ENCODE results near the gene TUBA8.
"Not testable (repeated sequence)": the region's sequence is repeated elsewhere in the genome, so short reads cannot be mapped to it uniquely, and the experiment has no call there.

TUBA8 gene

GRCh38 chr22:18077639-18078328, 32.8 kb upstream of the TUBA8 start, which contains the start of gene PEX26:
PEX26 (plus strand) TSS chr22:18077990; CDS start chr22:18078377, 387 bp downstream.
- DNase-seq, result peak; percentile 94

- peak; percentile 33 for DNase-seq
Measured at GRCh38 chr22:18078329-18079041, 32.1 kb upstream of the TUBA8 start.

GRCh38 chr22:18079706-18080233, 30.8 kb upstream of the TUBA8 start:
- no peak for DNase-seq

DNA sequence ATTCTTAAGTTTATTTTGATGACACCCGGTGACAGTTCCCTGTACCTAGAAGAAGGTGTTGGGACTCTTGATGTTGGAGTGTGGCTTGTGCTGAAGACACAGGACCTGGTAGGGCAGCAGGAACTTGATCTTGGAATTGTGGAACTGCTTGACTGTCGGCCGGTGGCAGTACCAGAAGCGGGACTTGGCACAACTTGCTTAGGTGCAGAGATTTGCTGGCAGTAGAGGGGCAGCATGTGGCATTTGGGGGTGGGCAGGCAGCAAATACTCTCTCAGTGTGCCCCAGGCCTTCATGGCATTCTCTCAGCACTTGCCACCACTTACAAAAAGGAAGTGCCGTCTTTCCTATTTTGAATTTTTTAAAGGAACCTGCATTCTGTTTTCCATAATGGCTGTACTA, 29.2 kb upstream of the TUBA8 start:
- DNase-seq, result no peak

GRCh38 chr22:18082467-18082866, 28.1 kb upstream of the TUBA8 start:
- DNase-seq, result no peak

GRCh38 chr22:18083406-18083805, 27.2 kb upstream of the TUBA8 start:
- no peak for DNase-seq

DNA sequence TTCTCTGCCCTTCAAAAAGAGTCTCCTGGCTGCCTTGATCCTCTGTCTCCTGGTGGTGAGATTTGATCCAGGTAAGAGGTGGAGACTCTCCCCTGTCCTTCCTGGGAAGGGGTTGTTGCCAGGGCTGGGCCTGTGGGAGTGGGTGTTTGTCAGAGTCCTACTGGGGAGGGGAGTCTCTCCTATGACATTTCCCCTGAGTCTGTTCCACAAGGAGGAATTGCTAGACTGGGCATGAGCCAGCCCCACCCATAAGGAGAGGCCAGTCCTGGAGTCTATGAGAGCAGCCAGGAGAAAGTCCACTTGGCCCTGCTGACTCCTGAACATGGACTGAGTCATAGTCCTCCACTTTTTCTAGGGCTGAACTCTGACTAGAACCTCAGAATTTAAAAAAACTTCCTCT, 25.4 kb upstream of the TUBA8 start:
- no peak for DNase-seq

DNA sequence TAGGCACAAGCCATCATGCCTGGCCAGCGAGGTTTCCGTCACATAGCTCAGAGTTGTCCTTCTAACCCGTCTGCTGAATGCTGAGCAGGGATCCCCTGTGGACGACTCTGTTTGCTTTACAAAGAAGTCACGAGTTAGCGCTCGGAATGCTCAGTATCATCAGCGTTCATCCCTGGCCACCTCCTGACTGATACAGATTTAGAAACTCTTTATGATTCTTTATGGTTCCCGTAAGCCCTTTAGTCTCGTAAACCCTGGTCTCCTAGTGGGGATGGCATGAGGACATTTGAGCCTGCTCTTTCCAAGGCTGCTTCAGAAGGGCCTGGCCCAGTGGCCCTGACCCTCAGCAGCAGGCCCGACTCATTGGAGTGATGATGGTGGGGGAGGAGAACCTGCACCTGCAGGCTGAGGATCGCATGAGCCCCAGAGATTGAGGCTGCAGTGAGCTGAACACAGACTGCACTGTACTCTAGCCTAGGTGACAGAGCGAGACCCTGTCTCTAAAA, 23.2 kb upstream of the TUBA8 start:
- no peak for DNase-seq

- no peak for DNase-seq
Measured at GRCh38 chr22:18088825-18089568, 21.6 kb upstream of the TUBA8 start.

- DNase-seq, result no peak
Measured at GRCh38 chr22:18090286-18090685, 20.3 kb upstream of the TUBA8 start.

- no peak for DNase-seq
Measured at GRCh38 chr22:18091478-18091877, 19.1 kb upstream of the TUBA8 start.

DNA sequence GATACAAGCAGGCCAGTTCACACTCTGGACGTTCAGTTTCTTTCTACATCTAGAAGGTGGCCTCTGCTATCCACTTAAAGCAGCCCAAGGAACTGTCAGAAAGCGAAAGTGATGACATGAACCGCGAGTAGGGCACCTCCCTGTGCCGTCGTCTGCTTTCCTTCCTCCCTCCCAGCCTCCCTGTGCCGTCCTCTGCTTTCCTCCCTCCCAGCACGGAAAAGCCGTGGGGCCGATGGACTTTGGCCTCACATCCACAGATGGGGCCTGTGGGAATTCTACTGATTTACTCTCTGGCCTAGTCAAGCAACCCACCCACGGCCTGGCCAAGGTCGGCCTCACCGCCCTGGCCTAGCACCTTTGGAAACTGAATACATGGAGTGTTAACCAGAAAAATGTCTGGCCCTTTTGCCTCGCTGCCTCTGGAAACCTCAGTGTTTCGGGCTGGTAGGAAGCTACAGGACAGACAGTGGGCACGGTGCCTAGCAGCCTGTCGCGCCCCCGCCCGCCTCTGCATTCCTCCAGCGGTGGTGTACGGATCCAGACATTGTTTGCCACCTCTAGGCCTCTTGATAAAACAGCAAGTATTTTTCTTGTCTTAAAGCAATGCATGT, 18.6 kb upstream of the TUBA8 start:
- no peak for DNase-seq

GRCh38 chr22:18093661-18094060, 16.9 kb upstream of the TUBA8 start:
- no peak for DNase-seq

- no peak for DNase-seq
Measured at GRCh38 chr22:18095101-18095805, 15.4 kb upstream of the TUBA8 start.

DNA sequence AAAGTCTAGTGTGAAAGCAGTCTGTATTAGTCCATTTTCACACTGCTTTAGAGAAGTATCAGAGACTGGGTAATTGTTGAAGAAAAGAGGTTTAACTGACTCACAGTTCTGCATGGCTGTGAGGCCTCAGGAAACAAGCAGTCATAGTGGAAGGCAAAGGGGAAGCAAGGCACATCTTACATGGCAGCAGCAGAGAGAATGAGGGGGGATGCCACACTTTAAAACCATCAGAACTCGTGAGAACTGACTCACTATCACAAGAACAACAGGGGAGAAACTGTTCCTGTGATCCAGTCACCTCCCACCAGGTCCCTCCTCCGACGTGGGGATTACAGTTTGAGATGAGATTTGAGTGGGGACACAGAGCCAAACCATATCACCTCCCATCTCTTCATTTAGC, 13.8 kb upstream of the TUBA8 start:
- DNase-seq, result no peak

DNA sequence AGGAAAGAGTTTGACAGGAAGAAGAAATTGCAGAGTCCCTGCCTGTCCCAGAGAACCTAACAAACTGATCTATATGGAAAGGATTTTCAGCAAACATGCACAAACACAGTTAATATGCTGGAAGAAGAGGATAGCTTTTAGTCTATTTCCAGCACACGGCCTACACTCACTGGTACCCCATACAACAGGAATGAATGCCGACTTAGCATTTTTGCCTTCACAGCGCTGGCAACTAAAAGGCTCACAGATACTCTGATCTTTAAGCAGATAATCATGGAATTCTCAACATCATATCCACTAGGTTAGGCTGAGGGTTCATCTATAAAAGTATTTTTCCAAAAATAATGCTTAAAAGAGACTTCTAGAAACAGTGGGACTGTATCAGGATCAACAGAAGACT, 9.8 kb upstream of the TUBA8 start:
- DNase-seq, result no peak

DNA sequence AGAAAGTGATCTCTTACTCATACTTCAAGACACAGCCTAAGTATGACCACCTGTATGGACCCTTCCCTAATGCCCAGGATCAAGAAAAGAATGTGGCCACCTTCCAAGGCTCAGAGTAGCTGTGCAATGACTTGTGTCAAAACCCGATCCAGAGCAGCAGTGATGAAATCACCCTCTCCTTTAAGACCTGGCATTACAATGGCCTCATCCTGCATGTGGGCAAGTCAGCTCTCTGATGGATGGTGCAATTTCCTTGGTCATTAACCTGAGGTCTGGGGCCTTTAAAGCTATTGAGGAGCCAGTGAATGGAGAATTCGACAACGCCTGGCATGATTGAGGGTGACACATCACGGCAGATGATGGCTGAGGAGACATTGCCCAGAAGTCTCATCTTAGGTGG, 9.1 kb upstream of the TUBA8 start:
- no peak for DNase-seq

GRCh38 chr22:18103527-18104269, 6.9 kb upstream of the TUBA8 start:
- no peak for DNase-seq

- no peak for DNase-seq
Measured at GRCh38 chr22:18104566-18104965, 6.0 kb upstream of the TUBA8 start.

DNA sequence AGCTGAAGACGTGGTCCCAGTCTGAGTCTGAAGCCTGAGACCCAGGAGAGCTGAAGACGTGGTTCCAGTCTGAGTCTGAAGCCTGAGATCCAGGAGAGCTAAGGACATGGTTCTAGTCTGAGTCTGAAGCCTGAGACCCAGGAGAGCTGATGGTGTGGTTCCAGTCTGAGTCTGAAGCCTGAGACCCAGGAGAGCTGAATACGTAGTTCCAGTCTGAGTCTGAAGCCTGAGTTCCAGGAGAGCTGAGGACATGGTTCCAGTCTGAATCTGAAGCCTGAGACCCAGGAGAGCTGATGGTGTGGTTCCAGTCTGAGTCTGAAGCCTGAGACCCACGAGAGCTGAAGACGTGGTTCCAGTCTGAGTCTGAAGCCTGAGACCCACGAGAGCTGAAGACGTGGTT, 4.6 kb upstream of the TUBA8 start:
- DNase-seq, result not testable (repeated sequence)

DNA sequence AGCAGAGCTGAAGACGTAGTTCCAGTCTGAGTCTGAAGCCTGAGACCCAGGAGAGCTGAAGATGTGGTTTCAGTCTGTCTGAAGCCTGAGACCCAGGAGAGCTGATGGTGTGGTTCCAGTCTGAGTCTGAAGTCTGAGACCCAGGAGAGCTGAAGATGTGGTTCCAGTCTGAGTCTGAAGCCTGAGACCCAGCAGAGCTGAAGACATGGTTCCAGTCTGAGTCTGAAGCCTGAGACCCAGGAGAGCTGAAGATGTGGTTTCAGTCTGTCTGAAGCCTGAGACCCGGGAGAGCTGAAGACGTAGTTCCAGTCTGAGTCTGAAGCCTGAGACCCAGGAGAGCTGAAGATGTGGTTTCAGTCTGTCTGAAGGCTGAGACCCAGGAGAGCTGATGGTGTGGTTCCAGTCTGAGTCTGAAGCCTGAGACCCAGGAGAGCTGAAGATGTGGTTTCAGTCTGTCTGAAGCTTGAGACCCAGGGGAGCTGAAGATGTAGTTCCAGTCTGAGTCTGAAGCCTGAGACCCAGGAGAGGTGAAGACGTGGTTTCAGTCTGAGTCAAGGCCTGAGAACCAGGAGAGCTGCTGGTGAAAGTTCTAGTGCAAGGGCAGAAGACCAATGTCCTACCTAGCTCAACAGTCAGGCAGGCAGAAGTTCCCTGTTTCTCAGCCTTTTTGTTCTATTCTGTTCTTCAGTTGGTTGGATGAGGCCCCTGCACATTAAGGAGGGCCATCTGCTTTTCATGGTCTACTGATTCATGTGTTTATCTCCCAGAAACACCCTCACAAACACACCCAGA, 3.9 kb upstream of the TUBA8 start:
- not testable (repeated sequence) for DNase-seq
